ENCODE measurements around the gene BIN1. TPM values are rescaled to one million over a fixed set of nuclear protein-coding genes. Genes with fewer than 3 reads are reported as not detected.

Gene BIN1
- total RNA-seq, 1 experiment from 2014 or later, result 42.5 TPM

- TF ChIP-seq, protein P1, sequence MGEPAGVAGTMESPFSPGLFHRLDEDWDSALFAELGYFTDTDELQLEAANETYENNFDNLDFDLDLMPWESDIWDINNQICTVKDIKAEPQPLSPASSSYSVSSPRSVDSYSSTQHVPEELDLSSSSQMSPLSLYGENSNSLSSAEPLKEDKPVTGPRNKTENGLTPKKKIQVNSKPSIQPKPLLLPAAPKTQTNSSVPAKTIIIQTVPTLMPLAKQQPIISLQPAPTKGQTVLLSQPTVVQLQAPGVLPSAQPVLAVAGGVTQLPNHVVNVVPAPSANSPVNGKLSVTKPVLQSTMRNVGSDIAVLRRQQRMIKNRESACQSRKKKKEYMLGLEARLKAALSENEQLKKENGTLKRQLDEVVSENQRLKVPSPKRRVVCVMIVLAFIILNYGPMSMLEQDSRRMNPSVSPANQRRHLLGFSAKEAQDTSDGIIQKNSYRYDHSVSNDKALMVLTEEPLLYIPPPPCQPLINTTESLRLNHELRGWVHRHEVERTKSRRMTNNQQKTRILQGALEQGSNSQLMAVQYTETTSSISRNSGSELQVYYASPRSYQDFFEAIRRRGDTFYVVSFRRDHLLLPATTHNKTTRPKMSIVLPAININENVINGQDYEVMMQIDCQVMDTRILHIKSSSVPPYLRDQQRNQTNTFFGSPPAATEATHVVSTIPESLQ (CRISPR knock-in tag; IDR thresholded peaks at IDR 0.05), result no peak
- TF ChIP-seq GRHL2 (CRISPR knock-in tag; IDR thresholded peaks at IDR 0.05; ENCODE audit: insufficient replicate concordance, severe bottlenecking) (no peak), FOXJ3 (CRISPR knock-in tag; IDR thresholded peaks at IDR 0.05; ENCODE audit: borderline replicate concordance) (no peak), ZNF263 (CRISPR knock-in tag; IDR thresholded peaks at IDR 0.05; ENCODE audit: low read depth) (no peak), ERG (CRISPR knock-in tag; IDR thresholded peaks at IDR 0.05) (no peak), ZNF416 (CRISPR knock-in tag; IDR thresholded peaks at IDR 0.05) (no peak), CREM (CRISPR knock-in tag; IDR thresholded peaks at IDR 0.05) (no peak), ZNF317 (CRISPR knock-in tag; IDR thresholded peaks at IDR 0.05; ENCODE audit: borderline replicate concordance, low read depth) (no peak), ZSCAN18 (CRISPR knock-in tag; IDR thresholded peaks at IDR 0.05) (no peak), FOXP1 (CRISPR knock-in tag; IDR thresholded peaks at IDR 0.05; ENCODE audit: borderline replicate concordance) (peak; percentile 83; the same call in 1 of the 2 replicates), GABPB1 (CRISPR knock-in tag; IDR thresholded peaks at IDR 0.05) (no peak), ZNF423 (CRISPR knock-in tag; IDR thresholded peaks at IDR 0.05) (no peak), PRDM15 (CRISPR knock-in tag; IDR thresholded peaks at IDR 0.05) (no peak), SMAD4 (CRISPR knock-in tag; IDR thresholded peaks at IDR 0.05) (0 out of 2 replicates have a peak, but pooled peaks have one; percentile 46), TEAD4 (CRISPR knock-in tag; IDR thresholded peaks at IDR 0.05) (no peak), ETV6 (CRISPR knock-in tag; IDR thresholded peaks at IDR 0.05) (peak; percentile 32; the same call in 1 of the 2 replicates)
- TF ChIP-seq, protein P2, sequence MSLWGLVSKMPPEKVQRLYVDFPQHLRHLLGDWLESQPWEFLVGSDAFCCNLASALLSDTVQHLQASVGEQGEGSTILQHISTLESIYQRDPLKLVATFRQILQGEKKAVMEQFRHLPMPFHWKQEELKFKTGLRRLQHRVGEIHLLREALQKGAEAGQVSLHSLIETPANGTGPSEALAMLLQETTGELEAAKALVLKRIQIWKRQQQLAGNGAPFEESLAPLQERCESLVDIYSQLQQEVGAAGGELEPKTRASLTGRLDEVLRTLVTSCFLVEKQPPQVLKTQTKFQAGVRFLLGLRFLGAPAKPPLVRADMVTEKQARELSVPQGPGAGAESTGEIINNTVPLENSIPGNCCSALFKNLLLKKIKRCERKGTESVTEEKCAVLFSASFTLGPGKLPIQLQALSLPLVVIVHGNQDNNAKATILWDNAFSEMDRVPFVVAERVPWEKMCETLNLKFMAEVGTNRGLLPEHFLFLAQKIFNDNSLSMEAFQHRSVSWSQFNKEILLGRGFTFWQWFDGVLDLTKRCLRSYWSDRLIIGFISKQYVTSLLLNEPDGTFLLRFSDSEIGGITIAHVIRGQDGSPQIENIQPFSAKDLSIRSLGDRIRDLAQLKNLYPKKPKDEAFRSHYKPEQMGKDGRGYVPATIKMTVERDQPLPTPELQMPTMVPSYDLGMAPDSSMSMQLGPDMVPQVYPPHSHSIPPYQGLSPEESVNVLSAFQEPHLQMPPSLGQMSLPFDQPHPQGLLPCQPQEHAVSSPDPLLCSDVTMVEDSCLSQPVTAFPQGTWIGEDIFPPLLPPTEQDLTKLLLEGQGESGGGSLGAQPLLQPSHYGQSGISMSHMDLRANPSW (CRISPR knock-in tag; conservative IDR thresholded peaks at IDR 0.05; ENCODE audit: low read depth), result no peak
- TF ChIP-seq, protein P3, sequence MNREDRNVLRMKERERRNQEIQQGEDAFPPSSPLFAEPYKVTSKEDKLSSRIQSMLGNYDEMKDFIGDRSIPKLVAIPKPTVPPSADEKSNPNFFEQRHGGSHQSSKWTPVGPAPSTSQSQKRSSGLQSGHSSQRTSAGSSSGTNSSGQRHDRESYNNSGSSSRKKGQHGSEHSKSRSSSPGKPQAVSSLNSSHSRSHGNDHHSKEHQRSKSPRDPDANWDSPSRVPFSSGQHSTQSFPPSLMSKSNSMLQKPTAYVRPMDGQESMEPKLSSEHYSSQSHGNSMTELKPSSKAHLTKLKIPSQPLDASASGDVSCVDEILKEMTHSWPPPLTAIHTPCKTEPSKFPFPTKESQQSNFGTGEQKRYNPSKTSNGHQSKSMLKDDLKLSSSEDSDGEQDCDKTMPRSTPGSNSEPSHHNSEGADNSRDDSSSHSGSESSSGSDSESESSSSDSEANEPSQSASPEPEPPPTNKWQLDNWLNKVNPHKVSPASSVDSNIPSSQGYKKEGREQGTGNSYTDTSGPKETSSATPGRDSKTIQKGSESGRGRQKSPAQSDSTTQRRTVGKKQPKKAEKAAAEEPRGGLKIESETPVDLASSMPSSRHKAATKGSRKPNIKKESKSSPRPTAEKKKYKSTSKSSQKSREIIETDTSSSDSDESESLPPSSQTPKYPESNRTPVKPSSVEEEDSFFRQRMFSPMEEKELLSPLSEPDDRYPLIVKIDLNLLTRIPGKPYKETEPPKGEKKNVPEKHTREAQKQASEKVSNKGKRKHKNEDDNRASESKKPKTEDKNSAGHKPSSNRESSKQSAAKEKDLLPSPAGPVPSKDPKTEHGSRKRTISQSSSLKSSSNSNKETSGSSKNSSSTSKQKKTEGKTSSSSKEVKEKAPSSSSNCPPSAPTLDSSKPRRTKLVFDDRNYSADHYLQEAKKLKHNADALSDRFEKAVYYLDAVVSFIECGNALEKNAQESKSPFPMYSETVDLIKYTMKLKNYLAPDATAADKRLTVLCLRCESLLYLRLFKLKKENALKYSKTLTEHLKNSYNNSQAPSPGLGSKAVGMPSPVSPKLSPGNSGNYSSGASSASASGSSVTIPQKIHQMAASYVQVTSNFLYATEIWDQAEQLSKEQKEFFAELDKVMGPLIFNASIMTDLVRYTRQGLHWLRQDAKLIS (CRISPR knock-in tag; IDR thresholded peaks at IDR 0.05; ENCODE audit: borderline replicate concordance), result no peak
- TF ChIP-seq, protein P4, sequence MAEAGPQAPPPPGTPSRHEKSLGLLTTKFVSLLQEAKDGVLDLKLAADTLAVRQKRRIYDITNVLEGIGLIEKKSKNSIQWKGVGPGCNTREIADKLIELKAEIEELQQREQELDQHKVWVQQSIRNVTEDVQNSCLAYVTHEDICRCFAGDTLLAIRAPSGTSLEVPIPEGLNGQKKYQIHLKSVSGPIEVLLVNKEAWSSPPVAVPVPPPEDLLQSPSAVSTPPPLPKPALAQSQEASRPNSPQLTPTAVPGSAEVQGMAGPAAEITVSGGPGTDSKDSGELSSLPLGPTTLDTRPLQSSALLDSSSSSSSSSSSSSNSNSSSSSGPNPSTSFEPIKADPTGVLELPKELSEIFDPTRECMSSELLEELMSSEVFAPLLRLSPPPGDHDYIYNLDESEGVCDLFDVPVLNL (CRISPR knock-in tag; IDR thresholded peaks at IDR 0.05; ENCODE audit: borderline replicate concordance, low read depth), result no peak
- TF ChIP-seq, protein P5, sequence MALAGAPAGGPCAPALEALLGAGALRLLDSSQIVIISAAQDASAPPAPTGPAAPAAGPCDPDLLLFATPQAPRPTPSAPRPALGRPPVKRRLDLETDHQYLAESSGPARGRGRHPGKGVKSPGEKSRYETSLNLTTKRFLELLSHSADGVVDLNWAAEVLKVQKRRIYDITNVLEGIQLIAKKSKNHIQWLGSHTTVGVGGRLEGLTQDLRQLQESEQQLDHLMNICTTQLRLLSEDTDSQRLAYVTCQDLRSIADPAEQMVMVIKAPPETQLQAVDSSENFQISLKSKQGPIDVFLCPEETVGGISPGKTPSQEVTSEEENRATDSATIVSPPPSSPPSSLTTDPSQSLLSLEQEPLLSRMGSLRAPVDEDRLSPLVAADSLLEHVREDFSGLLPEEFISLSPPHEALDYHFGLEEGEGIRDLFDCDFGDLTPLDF (CRISPR knock-in tag; IDR thresholded peaks at IDR 0.05), result no peak
Observed at GRCh38 chr2:127106457-127106990, 430 bp downstream of the BIN1 start (continued).
